Panc1 (cell line): ENCODE data around the gene PRKG1. TPM values are rescaled to one million over a fixed set of nuclear protein-coding genes. Genes with fewer than 3 reads are reported as not detected.

Source experiments
- ATAC-seq: fragments of 200-7000 bp; cut with Tn5 transposase; 2 replicates; pipeline ENCODE4 v1.9.1; 2020; ENCODE audit warnings: mild to moderate bottlenecking, moderate library complexity
- BruUV-seq: library from RNA; stranded (reverse); fragments of 400-500 nt; replicated peaks from 2 replicates; lab custom pipeline; 2021; lab: Mats Ljungman, UMichigan
- CTCF ChIA-PET: fragments of 300-600 bp; sonication (Branson Sonifier 250); formaldehyde crosslinking; loops from one replicate; lab custom pipeline; 2022; ENCODE audit warnings: antibody characterized with exemption; lab: Charles Lee
- POLR2A ChIA-PET: fragments of 300-600 bp; sonication (Branson Sonifier 250); formaldehyde crosslinking; loops from one replicate; lab custom pipeline; 2022; ENCODE audit warnings: antibody characterized with exemption; lab: Charles Lee
- DNase-seq: peaks from one replicate; pipeline ENCODE4 v3.0.0-alpha.2; 2010; ENCODE audit warnings: low read depth, low spot score
- H3K27ac ChIP-seq: 2 replicates; pipeline ENCODE4 v1.5.1; 2011; ENCODE audit warnings: mild to moderate bottlenecking, low read length, inconsistent platforms
- H3K27me3 ChIP-seq: fragments of 200-500 bp; sonication (Bioruptor generic); 2 replicates; pipeline ENCODE4 v1.6.0; 2014; ENCODE audit warnings: low read length, inconsistent platforms; ENCODE audit not compliant: control insufficient read depth, insufficient read depth
- H3K36me3 ChIP-seq: fragments of 200-500 bp; sonication (Bioruptor generic); 2 replicates; pipeline ENCODE4 v1.5.1; 2014; ENCODE audit warnings: inconsistent platforms, mild to moderate bottlenecking, low read length, moderate library complexity; ENCODE audit not compliant: control insufficient read depth, insufficient read depth
- H3K4me1 ChIP-seq: 2 replicates; pipeline ENCODE4 v1.5.1; 2011; ENCODE audit warnings: inconsistent platforms, mild to moderate bottlenecking, low read length, moderate library complexity; ENCODE audit not compliant: control insufficient read depth, insufficient read depth
- H3K4me3 ChIP-seq, 2 experiments: 2 replicates each; pipeline ENCODE4 v1.5.1; 2011 to 2012; ENCODE audit warnings: low read depth in 2 of 2, low read length in 2 of 2, mild to moderate bottlenecking in 2 of 2, inconsistent platforms in 1 of 2, moderate library complexity in 1 of 2
- H3K9me3 ChIP-seq: fragments of 200-500 bp; sonication (Bioruptor generic); 2 replicates; pipeline ENCODE4 v1.5.1; 2014; ENCODE audit warnings: low read depth, mild to moderate bottlenecking, inconsistent platforms, low read length, moderate library complexity; ENCODE audit not compliant: control insufficient read depth, insufficient read depth
- CTCF ChIP-seq: fragments of 450-650 bp; IDR thresholded peaks from 2 replicates; pipeline ENCODE4 v1.5.1; 2017; ENCODE audit warnings: mild to moderate bottlenecking
- POLR2AphosphoS5 ChIP-seq: IDR thresholded peaks from 2 replicates; pipeline ENCODE4 v1.6.1; 2012; ENCODE audit warnings: mild to moderate bottlenecking, low read depth, low read length, moderate library complexity
- SIN3A ChIP-seq: IDR thresholded peaks from 2 replicates; pipeline ENCODE4 v1.6.1; 2012; ENCODE audit warnings: low read depth, mild to moderate bottlenecking, low read length, moderate library complexity, borderline replicate concordance; ENCODE audit not compliant: insufficient read depth
- TCF7L2 ChIP-seq: IDR thresholded peaks from 2 replicates; pipeline ENCODE4 v1.6.1; 2011; ENCODE audit warnings: mild to moderate bottlenecking, low read depth, low read length, inconsistent platforms
- in situ Hi-C: cut with HindIII; loops from 2 replicates; pipeline ENCODE4 v1.10.0; 2016; ENCODE audit warnings: low sequenced_read_pairs, low pct_unique_long_range_greater_than_20kb
- intact Hi-C: fragments of 100-400 bp; cut with micrococcal nuclease; formaldehyde crosslinking; loops from one replicate; pipeline ENCODE4 v1.10.0; 2022; ENCODE audit not compliant: unreplicated experiment
- total RNA-seq: library from RNA; stranded (reverse); gene quantifications from one replicate; pipeline ENCODE4 v1.2.1, GENCODE V29; 2021; ENCODE audit not compliant: unreplicated experiment
- TF ChIP-seq, protein P1 (sequence below), 2 experiments: IDR thresholded peaks; 2 replicates each; pipeline ENCODE4 v1.6.1; 2011 to 2012; ENCODE audit warnings: low read depth in 2 of 2, control low read depth in 1 of 2, low read length in 1 of 2, mild to moderate bottlenecking in 1 of 2, moderate library complexity in 1 of 2; ENCODE audit not compliant: insufficient read depth in 1 of 2

PRKG1 gene
- total RNA-seq, 1 experiment from 2014 or later: 0.92 TPM

GRCh38 chr10:51117053-51117660 is 42.9 kb downstream of the PRKG1 start:
- Histone ChIP-seq H3K36me3 (no peaks in the 10 kb centered on the region), H3K9me3 (no peaks in the 10 kb centered on the region), H3K27ac (no peak overlapping the region), H3K27me3 (no peaks in the 10 kb centered on the region), H3K4me3 (no peak overlapping the region), H3K4me1 (no peaks in the 10 kb centered on the region)
- POLR2A ChIA-PET: interaction anchor here (0.6 kb wide), 1 partner anchor 12 kb away, joined by 3 read pairs; no protein-coding TSS in a partner anchor
- TF ChIP-seq TCF7L2 (no peak), POLR2AphosphoS5 (no peak), CTCF (no peak), SIN3A (no peak)
- TF ChIP-seq, protein P1, sequence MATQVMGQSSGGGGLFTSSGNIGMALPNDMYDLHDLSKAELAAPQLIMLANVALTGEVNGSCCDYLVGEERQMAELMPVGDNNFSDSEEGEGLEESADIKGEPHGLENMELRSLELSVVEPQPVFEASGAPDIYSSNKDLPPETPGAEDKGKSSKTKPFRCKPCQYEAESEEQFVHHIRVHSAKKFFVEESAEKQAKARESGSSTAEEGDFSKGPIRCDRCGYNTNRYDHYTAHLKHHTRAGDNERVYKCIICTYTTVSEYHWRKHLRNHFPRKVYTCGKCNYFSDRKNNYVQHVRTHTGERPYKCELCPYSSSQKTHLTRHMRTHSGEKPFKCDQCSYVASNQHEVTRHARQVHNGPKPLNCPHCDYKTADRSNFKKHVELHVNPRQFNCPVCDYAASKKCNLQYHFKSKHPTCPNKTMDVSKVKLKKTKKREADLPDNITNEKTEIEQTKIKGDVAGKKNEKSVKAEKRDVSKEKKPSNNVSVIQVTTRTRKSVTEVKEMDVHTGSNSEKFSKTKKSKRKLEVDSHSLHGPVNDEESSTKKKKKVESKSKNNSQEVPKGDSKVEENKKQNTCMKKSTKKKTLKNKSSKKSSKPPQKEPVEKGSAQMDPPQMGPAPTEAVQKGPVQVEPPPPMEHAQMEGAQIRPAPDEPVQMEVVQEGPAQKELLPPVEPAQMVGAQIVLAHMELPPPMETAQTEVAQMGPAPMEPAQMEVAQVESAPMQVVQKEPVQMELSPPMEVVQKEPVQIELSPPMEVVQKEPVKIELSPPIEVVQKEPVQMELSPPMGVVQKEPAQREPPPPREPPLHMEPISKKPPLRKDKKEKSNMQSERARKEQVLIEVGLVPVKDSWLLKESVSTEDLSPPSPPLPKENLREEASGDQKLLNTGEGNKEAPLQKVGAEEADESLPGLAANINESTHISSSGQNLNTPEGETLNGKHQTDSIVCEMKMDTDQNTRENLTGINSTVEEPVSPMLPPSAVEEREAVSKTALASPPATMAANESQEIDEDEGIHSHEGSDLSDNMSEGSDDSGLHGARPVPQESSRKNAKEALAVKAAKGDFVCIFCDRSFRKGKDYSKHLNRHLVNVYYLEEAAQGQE (IDR thresholded peaks at IDR 0.05; ENCODE audit: insufficient read depth in 1 of 2, low read depth in 2 of 2, low read length in 1 of 2): no peak
- CTCF ChIA-PET: no interaction called here
- in situ Hi-C loops: no loop called here
- DNase-seq: no peak
- BruUV-seq: no TSS peak
- ATAC-seq: no peak
- intact Hi-C loops: no loop called here

- H3K4me1 ChIP-seq: no peaks in the 10 kb centered on the region
- no peak overlapping the region for H3K4me3 ChIP-seq
- CTCF ChIA-PET: no interaction called here
- no peaks in the 10 kb centered on the region for H3K27me3 ChIP-seq
- H3K27ac ChIP-seq: no peak overlapping the region
- H3K9me3 ChIP-seq: no peaks in the 10 kb centered on the region
- H3K36me3 ChIP-seq: no peaks in the 10 kb centered on the region
- intact Hi-C loops: no loop called here
- ATAC-seq: no peak
- in situ Hi-C loops: no loop called here
- no peak for DNase-seq
- POLR2A ChIA-PET: no interaction called here
- TF ChIP-seq POLR2AphosphoS5: no peak
- TF ChIP-seq, protein P1 (IDR thresholded peaks at IDR 0.05; ENCODE audit: insufficient read depth in 1 of 2, low read depth in 2 of 2, low read length in 1 of 2): no peak
- TF ChIP-seq CTCF: no peak
- TF ChIP-seq SIN3A: no peak
- TF ChIP-seq TCF7L2: no peak
- no TSS peak for BruUV-seq
These were observed 43.5 kb downstream of the PRKG1 start for GRCh38 chr10:51117794-51118193.
